Caco-2 (cell line): Measurements from ENCODE around the gene RGS17. TPM values are rescaled to one million over a fixed set of nuclear protein-coding genes. Genes with fewer than 3 reads are reported as not detected.

ENCODE experiments used
- BruUV-seq: library from RNA; stranded (reverse); fragments of 400-500 nt; replicated peaks from 2 replicates; lab custom pipeline; 2021; lab: Mats Ljungman, UMichigan
- CTCF ChIA-PET: fragments of 300-600 bp; sonication (Branson Sonifier 250); formaldehyde crosslinking; loops from one replicate; lab custom pipeline; 2022; ENCODE audit warnings: antibody characterized with exemption; lab: Charles Lee
- POLR2A ChIA-PET: fragments of 300-600 bp; sonication (Branson Sonifier 250); formaldehyde crosslinking; loops from one replicate; lab custom pipeline; 2022; ENCODE audit warnings: antibody characterized with exemption; lab: Charles Lee
- DNase-seq, 2 experiments: peaks; one replicate each; pipeline versions ENCODE4 v3.0.0 to v3.0.0-alpha.2; 2020 to 2022
- H3K27me3 ChIP-seq: replicated peaks from 2 replicates; pipeline ENCODE4 v1.6.0; 2011; ENCODE audit warnings: low read length; ENCODE audit not compliant: control insufficient read depth, insufficient read depth
- H3K36me3 ChIP-seq: 2 replicates; pipeline ENCODE4 v1.5.1; 2011; ENCODE audit warnings: low read length; ENCODE audit not compliant: control insufficient read depth, insufficient read depth
- H3K4me1 ChIP-seq: fragments of 250-450 bp; sonication (Bioruptor Pico); 2 replicates; pipeline ENCODE4 v1.5.1; 2020; ENCODE audit warnings: mild to moderate bottlenecking
- H3K4me3 ChIP-seq: 2 replicates; pipeline ENCODE4 v1.5.1; 2011; ENCODE audit warnings: low read depth, mild to moderate bottlenecking, control low read depth, low read length
- H3K9me3 ChIP-seq: fragments of 250-450 bp; sonication (Bioruptor Pico); 2 replicates; pipeline ENCODE4 v1.5.1; 2020; ENCODE audit warnings: mild to moderate bottlenecking, moderate library complexity
- H3K27ac Mint-ChIP-seq: one replicate; pipeline ENCODE4 v1.8.0; 2022; ENCODE audit warnings: mixed read lengths; ENCODE audit not compliant: unreplicated experiment
- H3K27me3 Mint-ChIP-seq: one replicate; pipeline ENCODE4 v1.8.0; 2022; ENCODE audit warnings: mixed read lengths; ENCODE audit not compliant: insufficient read depth, unreplicated experiment
- H3K36me3 Mint-ChIP-seq: one replicate; pipeline ENCODE4 v1.8.0; 2022; ENCODE audit warnings: mild to moderate bottlenecking, mixed read lengths; ENCODE audit not compliant: insufficient read depth, unreplicated experiment
- H3K4me1 Mint-ChIP-seq: one replicate; pipeline ENCODE4 v1.8.0; 2022; ENCODE audit warnings: low read depth, mixed read lengths; ENCODE audit not compliant: unreplicated experiment
- H3K4me3 Mint-ChIP-seq: one replicate; pipeline ENCODE4 v1.8.0; 2022; ENCODE audit warnings: mild to moderate bottlenecking, moderate library complexity, mixed read lengths; ENCODE audit not compliant: unreplicated experiment
- H3K9me3 Mint-ChIP-seq: one replicate; pipeline ENCODE4 v1.8.0; 2022; ENCODE audit warnings: mixed read lengths; ENCODE audit not compliant: unreplicated experiment
- intact Hi-C: fragments of 100-400 bp; cut with micrococcal nuclease; formaldehyde crosslinking; loops from one replicate; pipeline ENCODE4 v1.10.0; 2022; ENCODE audit not compliant: unreplicated experiment
- total RNA-seq: library from RNA; stranded (reverse); gene quantifications from 2 replicates; pipeline ENCODE4 v1.2.3, GENCODE V29; 2022
- TF ChIP-seq, protein P1 (sequence below), 2 experiments: fragments of 200-600 bp in 1 of 2; IDR thresholded peaks; 1 replicate in 1 of 2; 2 replicates in 1 of 2; pipeline versions ENCODE4 v1.5.1 to v1.8.0; 2011 to 2022; ENCODE audit warnings: antibody characterized with exemption in 1 of 2, control low read depth in 1 of 2, inconsistent platforms in 1 of 2, low read depth in 1 of 2, low read length in 1 of 2, mild to moderate bottlenecking in 1 of 2, moderate library complexity in 1 of 2; ENCODE audit not compliant: insufficient read depth in 1 of 2, severe bottlenecking in 1 of 2, unreplicated experiment in 1 of 2

RGS17 gene
- total RNA-seq, 1 experiment from 2014 or later, result not detected

DNA sequence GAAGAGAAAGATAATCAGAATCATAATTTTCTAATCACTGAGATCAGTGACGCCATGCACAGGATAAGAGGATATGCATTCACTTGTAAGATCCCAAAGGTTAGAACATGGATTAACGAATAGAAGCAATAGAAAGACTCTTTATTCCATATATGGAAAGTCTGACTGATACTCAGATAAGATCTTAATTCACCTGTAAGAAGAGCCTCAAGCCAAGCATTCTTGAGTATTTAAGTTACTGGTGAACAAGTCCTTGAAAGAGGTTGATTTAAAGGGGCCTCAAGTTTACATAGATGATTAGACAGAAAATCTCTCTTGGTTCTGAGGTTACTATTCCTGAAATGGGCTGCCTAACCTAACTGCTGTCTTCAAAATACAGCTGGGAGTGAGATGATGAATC is 74.8 kb downstream of the RGS17 start:
- Mint-ChIP-seq H3K27ac (no peak overlapping the region), H3K36me3 (no peaks in the 10 kb centered on the region), H3K4me3 (no peak overlapping the region), H3K9me3 (no peaks in the 10 kb centered on the region), H3K4me1 (no peaks in the 10 kb centered on the region), H3K27me3 (no peaks in the 10 kb centered on the region)
- Histone ChIP-seq H3K9me3 (no peaks in the 10 kb centered on the region), H3K27me3 (no peaks in the 10 kb centered on the region), H3K36me3 (no peaks in the 10 kb centered on the region), H3K4me1 (peaks cover 7% of the 10 kb centered on the region), H3K4me3 (no peak overlapping the region)
- TF ChIP-seq, protein P1, sequence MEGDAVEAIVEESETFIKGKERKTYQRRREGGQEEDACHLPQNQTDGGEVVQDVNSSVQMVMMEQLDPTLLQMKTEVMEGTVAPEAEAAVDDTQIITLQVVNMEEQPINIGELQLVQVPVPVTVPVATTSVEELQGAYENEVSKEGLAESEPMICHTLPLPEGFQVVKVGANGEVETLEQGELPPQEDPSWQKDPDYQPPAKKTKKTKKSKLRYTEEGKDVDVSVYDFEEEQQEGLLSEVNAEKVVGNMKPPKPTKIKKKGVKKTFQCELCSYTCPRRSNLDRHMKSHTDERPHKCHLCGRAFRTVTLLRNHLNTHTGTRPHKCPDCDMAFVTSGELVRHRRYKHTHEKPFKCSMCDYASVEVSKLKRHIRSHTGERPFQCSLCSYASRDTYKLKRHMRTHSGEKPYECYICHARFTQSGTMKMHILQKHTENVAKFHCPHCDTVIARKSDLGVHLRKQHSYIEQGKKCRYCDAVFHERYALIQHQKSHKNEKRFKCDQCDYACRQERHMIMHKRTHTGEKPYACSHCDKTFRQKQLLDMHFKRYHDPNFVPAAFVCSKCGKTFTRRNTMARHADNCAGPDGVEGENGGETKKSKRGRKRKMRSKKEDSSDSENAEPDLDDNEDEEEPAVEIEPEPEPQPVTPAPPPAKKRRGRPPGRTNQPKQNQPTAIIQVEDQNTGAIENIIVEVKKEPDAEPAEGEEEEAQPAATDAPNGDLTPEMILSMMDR (IDR thresholded peaks at IDR 0.05; ENCODE audit: insufficient read depth in 1 of 2, low read depth in 1 of 2, low read length in 1 of 2, severe bottlenecking in 1 of 2, unreplicated experiment in 1 of 2), result no peak
- CTCF ChIA-PET, result no interaction called here
- intact Hi-C loops, result no loop called here
- POLR2A ChIA-PET, result no interaction called here
- DNase-seq, result no peak
- BruUV-seq, result no TSS peak

DNA sequence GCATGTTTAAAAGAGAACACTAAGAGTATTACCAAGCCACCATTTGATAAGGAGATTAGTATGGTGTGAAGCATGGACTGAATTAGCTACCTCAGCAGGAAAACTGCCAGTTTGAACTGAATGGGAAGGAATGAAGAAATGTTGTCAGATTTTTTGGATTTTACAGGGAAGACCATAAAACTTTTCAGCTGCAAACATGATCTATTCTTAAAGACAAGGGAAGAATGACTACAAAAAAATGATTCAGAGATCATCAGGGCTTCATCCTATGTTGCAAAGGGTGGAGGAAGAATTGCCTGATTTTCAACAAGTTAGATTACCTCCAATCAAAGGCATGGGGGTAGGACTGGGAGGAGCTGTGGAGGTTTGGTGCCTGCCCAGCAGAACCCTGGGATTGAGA is 79.3 kb downstream of the RGS17 start:
- no peaks in the 10 kb centered on the region for H3K9me3 Mint-ChIP-seq
- H3K36me3 ChIP-seq, result no peaks in the 10 kb centered on the region
- H3K9me3 ChIP-seq, result no peaks in the 10 kb centered on the region
- H3K27me3 ChIP-seq, result no peaks in the 10 kb centered on the region
- ChIA-PET CTCF (interaction anchor here (0.7 to 1.1 kb wide), 2 partner anchors 9 to 26 kb away, joined by 3 to 4 read pairs; no protein-coding TSS in a partner anchor), POLR2A (no interaction called here)
- H3K36me3 Mint-ChIP-seq, result no peaks in the 10 kb centered on the region
- TF ChIP-seq, protein P1 (IDR thresholded peaks at IDR 0.05; ENCODE audit: insufficient read depth in 1 of 2, low read depth in 1 of 2, low read length in 1 of 2, severe bottlenecking in 1 of 2, unreplicated experiment in 1 of 2), result no peak
- peaks cover 7% of the 10 kb centered on the region for H3K4me1 ChIP-seq
- no peak overlapping the region for H3K4me3 Mint-ChIP-seq
- peaks cover 8% of the 10 kb centered on the region for H3K27me3 Mint-ChIP-seq
- no TSS peak for BruUV-seq
- intact Hi-C loops, result no loop called here
- no peak overlapping the region for H3K4me3 ChIP-seq
- H3K4me1 Mint-ChIP-seq, result no peaks in the 10 kb centered on the region
- H3K27ac Mint-ChIP-seq, result no peak overlapping the region
- DNase-seq, result no peak

DNA sequence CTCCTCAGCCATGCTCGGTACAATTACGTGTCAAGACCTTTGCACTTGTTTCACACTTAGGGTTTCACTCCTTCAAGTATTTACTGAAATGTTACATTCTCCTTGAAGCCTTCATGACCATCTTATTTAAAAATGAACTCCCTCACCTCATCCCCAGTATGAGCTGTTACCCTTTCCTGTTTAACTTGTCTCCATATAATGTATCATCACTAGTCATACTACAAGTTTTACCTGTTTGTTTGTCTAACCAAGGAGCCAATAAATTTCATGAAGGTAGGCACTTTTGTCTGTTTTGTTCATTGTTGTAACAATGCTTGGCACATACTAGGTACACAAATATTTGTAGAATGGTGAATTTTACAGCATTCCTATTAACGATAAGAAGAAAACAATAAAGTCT is 82.5 kb downstream of the RGS17 start:
- H3K4me3 Mint-ChIP-seq, result no peak overlapping the region
- TF ChIP-seq, protein P1 (IDR thresholded peaks at IDR 0.05; ENCODE audit: insufficient read depth in 1 of 2, low read depth in 1 of 2, low read length in 1 of 2, severe bottlenecking in 1 of 2, unreplicated experiment in 1 of 2), result no peak
- H3K4me1 ChIP-seq, result no peaks in the 10 kb centered on the region
- BruUV-seq, result no TSS peak
- POLR2A ChIA-PET, result no interaction called here
- no peak overlapping the region for H3K27ac Mint-ChIP-seq
- no peaks in the 10 kb centered on the region for H3K36me3 ChIP-seq
- intact Hi-C loops, result no loop called here
- no peak for DNase-seq
- H3K27me3 Mint-ChIP-seq, result peaks cover 8% of the 10 kb centered on the region
- no peaks in the 10 kb centered on the region for H3K9me3 Mint-ChIP-seq
- no peaks in the 10 kb centered on the region for H3K27me3 ChIP-seq
- no peak overlapping the region for H3K4me3 ChIP-seq
- CTCF ChIA-PET, result no interaction called here
- H3K4me1 Mint-ChIP-seq, result no peaks in the 10 kb centered on the region
- H3K36me3 Mint-ChIP-seq, result no peaks in the 10 kb centered on the region
- H3K9me3 ChIP-seq, result no peaks in the 10 kb centered on the region
